Neuron (in vitro differentiated cells): ENCODE data around the gene TFR2.
A peak's percentile ranks its signal among the peaks of the same experiment; 100 is the strongest.

Experiments used
- H2AFZ ChIP-seq: one replicate; pipeline ENCODE4 v1.6.1; 2013; ENCODE audit warnings: low read depth, mild to moderate bottlenecking, inconsistent platforms, low read length, moderate library complexity
- H3K27me3 ChIP-seq: one replicate; pipeline ENCODE4 v1.6.1; 2013; ENCODE audit warnings: low read length; ENCODE audit not compliant: insufficient read depth
- H3K36me3 ChIP-seq: one replicate; pipeline ENCODE4 v1.6.1; 2013; ENCODE audit warnings: low read length; ENCODE audit not compliant: insufficient read depth
- H3K4me1 ChIP-seq: one replicate; pipeline ENCODE4 v1.6.1; 2013; ENCODE audit warnings: low read length; ENCODE audit not compliant: insufficient read depth
- H3K4me3 ChIP-seq: 2 replicates; pipeline ENCODE4 v1.5.1; 2013; ENCODE audit warnings: mild to moderate bottlenecking, low read length, moderate library complexity
- H3K9me3 ChIP-seq: one replicate; pipeline ENCODE4 v1.6.1; 2013; ENCODE audit warnings: low read length

Gene TFR2

DNA sequence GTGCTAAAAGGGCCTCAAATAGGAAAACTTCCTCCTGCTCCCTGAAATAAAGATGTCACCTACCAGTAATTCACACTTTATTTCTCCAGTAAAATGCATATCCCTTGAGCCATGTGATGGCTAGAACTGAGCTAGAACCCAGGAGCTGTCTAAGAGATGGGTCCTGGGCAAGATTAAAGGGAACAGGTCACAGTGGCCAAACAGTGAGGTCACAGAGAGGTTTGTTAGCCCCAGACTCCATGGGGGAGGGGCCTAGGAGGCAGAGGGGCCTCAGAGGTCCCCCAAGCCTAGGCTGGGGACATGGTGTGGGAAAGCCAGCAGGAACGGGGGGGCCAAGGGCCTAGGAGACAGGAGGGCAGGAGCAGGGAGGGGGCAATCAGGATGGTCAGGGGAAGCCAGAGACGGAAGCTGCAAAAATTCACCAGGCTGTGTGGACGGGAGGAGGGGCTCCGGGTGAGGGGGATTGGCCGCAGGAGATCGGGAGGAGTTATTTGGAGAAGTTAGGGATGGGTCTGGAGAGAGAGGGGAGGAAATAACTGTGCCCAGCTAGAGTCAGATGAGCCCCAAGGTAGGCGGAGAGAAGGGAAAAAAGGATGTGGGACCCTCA lies 51.9 kb downstream of the TFR2 start:
- Histone ChIP-seq H3K27me3 (no peaks in the 10 kb centered on the region), H3K9me3 (no peaks in the 10 kb centered on the region), H2AFZ (no peak overlapping the region), H3K36me3 (no peaks in the 10 kb centered on the region), H3K4me1 (peaks cover 16% of the 10 kb centered on the region), H3K4me3 (no peak overlapping the region)

- H3K9me3 ChIP-seq, result no peaks in the 10 kb centered on the region
- no peaks in the 10 kb centered on the region for H3K27me3 ChIP-seq
- peaks cover 24% of the 10 kb centered on the region for H3K4me1 ChIP-seq
- peaks cover under 1% of the 10 kb centered on the region for H3K36me3 ChIP-seq
- H2AFZ ChIP-seq, result no peak overlapping the region
- no peak overlapping the region for H3K4me3 ChIP-seq
Measured at GRCh38 chr7:100588438-100588837, 52.9 kb downstream of the TFR2 start.

GRCh38 chr7:100586266-100587025 lies 54.9 kb downstream of the TFR2 start, which contains the start of gene FBXO24:
Gene FBXO24, plus strand, starts transcription at chr7:100586328. Its CDS starts 298 bp downstream, at chr7:100586626.
- H3K4me1 ChIP-seq, result peaks cover 26% of the 10 kb centered on the region
- no peaks in the 10 kb centered on the region for H3K9me3 ChIP-seq
- peak within 1 kb of the TSS; percentile 2 for H2AFZ ChIP-seq
- peak within 1 kb of the TSS; percentile 94 for H3K4me3 ChIP-seq
- no peaks in the 10 kb centered on the region for H3K27me3 ChIP-seq
- H3K36me3 ChIP-seq, result peaks cover 15% of the 10 kb centered on the region

- Histone ChIP-seq H3K27me3 (no peaks in the 10 kb centered on the region), H3K4me3 (peak within 1 kb of the TSS; percentile 94), H3K4me1 (peaks cover 26% of the 10 kb centered on the region), H3K36me3 (peaks cover 23% of the 10 kb centered on the region), H2AFZ (peak within 1 kb of the TSS; percentile 2), H3K9me3 (no peaks in the 10 kb centered on the region)
Measured at GRCh38 chr7:100585511-100586265, 55.7 kb downstream of the TFR2 start, which contains the start of gene LRCH4. Gene LRCH4, minus strand, starts transcription at chr7:100586129. Its CDS starts 29 bp downstream, at chr7:100586100.

DNA sequence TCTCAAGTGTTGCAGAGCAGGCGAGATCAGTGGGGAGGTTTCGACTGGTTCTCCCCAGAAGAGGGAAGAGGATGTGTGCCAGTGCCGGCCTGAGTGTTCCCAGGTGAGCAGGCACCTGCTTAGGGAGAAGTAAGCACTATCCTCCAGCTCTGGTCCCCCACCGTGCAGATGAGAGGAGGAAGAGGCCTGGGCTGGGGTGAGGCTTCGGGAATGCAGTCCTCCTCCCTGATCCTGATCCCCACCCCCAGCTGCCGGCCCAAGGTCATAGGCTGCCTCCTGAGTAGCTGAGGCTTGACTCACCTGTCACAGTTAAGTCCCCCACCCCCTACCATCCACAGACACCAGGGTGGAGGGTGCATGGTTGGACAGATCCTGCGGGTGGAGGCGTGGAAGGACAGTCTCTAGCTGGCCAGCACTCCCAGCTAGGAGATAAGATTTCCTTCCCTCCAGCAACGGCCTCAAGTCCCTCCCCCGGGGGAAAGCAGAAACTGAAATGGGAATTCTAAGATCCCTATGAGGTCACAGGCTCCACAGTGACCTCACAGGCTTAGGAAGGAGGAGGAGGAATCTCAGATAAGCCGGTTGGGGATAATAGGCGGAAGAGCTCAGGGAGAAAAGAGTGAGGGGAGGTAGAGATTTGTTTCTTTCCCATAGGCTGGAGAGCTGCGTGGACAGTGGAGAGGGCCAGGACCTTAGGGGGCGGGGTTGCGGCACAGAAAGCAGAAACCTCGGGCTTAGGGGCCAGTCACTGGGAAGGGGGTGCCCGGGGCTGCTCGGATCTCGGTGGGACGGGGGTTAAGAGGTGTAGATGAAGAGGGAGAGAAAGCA lies 56.5 kb downstream of the TFR2 start:
- Histone ChIP-seq H3K36me3 (peaks cover 30% of the 10 kb centered on the region), H2AFZ (no peak overlapping the region), H3K27me3 (no peaks in the 10 kb centered on the region), H3K4me1 (peaks cover 26% of the 10 kb centered on the region), H3K4me3 (peak overlapping the region; percentile 94), H3K9me3 (no peaks in the 10 kb centered on the region)

DNA sequence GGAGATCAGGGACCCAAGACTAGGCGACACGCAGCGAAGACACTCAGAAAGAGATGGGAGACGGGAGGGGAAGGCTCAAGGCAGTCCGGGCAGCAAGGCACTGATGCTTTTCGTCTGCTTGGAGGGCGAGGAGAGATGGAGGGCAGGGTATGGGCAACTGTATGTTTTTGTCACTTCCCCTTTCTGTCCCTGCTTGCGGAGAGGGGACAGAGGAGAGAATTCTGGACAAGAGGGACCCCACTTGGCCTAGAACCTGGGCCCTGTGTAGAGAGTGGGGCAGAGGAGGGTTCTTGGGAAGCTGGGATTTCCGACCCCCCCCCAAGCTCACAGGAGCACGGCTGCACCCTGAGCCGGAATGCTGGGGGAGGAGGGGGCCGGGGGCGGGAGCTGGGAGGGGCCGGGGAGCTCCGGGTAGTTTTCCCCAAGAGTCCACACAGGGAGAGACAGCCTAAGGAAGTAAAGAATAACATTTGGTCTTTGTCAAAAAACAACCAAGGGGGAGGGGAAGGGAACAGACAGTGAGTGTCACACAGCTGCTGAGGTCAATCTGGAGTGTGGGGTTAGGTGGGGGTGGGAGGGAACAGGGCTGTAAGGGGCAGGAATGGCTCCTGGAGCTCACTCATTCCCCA lies 57.2 kb downstream of the TFR2 start:
- Histone ChIP-seq H2AFZ (no peak overlapping the region), H3K36me3 (peaks cover 33% of the 10 kb centered on the region), H3K4me3 (peak overlapping the region; percentile 94), H3K9me3 (no peaks in the 10 kb centered on the region), H3K27me3 (no peaks in the 10 kb centered on the region), H3K4me1 (peaks cover 24% of the 10 kb centered on the region)

GRCh38 chr7:100583132-100584053 lies 58.0 kb downstream of the TFR2 start:
- H3K27me3 ChIP-seq, result no peaks in the 10 kb centered on the region
- no peak overlapping the region for H3K4me3 ChIP-seq
- peaks cover 24% of the 10 kb centered on the region for H3K4me1 ChIP-seq
- no peak overlapping the region for H2AFZ ChIP-seq
- peaks cover 38% of the 10 kb centered on the region for H3K36me3 ChIP-seq
- no peaks in the 10 kb centered on the region for H3K9me3 ChIP-seq

GRCh38 chr7:100582650-100583049 lies 58.7 kb downstream of the TFR2 start:
- H3K27me3 ChIP-seq, result no peaks in the 10 kb centered on the region
- no peak overlapping the region for H2AFZ ChIP-seq
- H3K4me1 ChIP-seq, result peaks cover 24% of the 10 kb centered on the region
- H3K9me3 ChIP-seq, result no peaks in the 10 kb centered on the region
- H3K4me3 ChIP-seq, result no peak overlapping the region
- H3K36me3 ChIP-seq, result peaks cover 45% of the 10 kb centered on the region

- H2AFZ ChIP-seq, result no peak overlapping the region
- H3K27me3 ChIP-seq, result no peaks in the 10 kb centered on the region
- H3K36me3 ChIP-seq, result peaks cover 51% of the 10 kb centered on the region
- no peak overlapping the region for H3K4me3 ChIP-seq
- peaks cover 24% of the 10 kb centered on the region for H3K4me1 ChIP-seq
- no peaks in the 10 kb centered on the region for H3K9me3 ChIP-seq
Measured at GRCh38 chr7:100582041-100582579, 59.2 kb downstream of the TFR2 start.

GRCh38 chr7:100580466-100581283 lies 60.7 kb downstream of the TFR2 start:
- H3K4me3 ChIP-seq, result no peak overlapping the region
- peaks cover 60% of the 10 kb centered on the region for H3K36me3 ChIP-seq
- peaks cover 21% of the 10 kb centered on the region for H3K4me1 ChIP-seq
- no peaks in the 10 kb centered on the region for H3K9me3 ChIP-seq
- no peaks in the 10 kb centered on the region for H3K27me3 ChIP-seq
- no peak overlapping the region for H2AFZ ChIP-seq
